T-helper 2 cell (primary cell): ENCODE results near the gene HIBCH.
"Not testable (repeated sequence)": the region's sequence is repeated elsewhere in the genome, so short reads cannot be mapped to it uniquely, and the experiment has no call there.

Source experiments
- DNase-seq, 5 experiments: peaks; one replicate each; pipeline versions ENCODE4 v3.0.0 to v3.0.0-alpha.2; 2012 to 2022

Gene HIBCH

DNA sequence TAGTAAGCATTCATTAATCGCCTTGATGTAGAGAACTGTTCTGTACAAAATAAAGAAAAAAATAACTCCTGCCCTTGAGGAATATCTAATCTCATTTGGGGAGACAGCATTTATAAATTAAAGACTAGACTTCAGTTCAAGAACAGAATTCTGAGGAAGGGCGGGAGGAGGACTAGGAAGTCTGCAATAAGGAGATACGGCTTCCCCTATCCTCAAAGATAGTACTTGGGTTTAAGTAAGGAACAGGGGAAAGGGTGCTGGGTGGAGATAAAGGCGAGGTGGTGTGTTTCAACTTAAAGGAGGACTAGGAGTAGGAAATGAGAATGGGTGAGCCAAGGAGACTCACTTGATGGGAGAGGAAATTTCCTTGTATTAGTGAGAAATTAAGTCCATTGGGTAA is 135.2 kb downstream of the HIBCH start:
- DNase-seq, result no peak

DNA sequence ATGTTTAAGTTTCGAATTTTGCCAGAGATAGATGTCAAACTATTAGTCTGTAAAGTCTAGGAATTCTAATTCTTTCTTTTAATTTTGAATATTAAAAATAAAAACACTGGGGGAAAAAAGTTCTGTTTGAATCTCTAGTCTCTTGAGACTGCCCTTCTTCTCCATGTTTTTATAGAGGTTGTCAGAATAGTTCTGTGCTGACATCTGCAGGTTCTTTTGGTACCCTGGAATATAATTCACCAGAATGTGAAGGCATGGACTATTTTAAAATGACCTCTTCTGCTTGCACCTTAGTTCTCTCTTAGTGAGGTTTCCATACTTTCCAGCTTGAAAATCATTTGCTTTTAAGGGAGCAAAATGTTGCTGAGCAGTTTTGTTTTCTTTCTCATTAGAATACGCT is 136.1 kb downstream of the HIBCH start:
- no peak for DNase-seq

DNA sequence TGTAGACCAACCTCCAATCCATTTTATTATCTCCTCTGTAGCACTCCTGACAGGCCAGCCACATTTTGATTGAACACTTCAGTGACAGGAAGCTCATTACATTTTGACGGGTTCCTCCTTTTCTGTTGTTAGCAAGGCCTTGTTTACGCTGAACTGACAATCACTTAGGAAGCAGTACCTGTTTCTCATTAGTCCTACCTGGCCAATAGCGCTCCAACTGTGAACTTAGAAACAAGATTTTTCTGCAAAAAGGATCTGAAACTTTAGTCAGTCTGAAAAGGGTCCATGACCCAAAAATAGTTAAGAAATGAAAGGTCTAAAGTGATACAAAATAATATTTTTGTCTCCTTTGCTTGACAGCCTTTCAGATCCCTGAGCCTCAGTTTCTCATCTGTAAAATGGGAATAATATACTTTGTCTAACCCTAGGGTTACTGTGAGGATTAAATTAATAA is 137.5 kb downstream of the HIBCH start:
- no peak for DNase-seq

DNA sequence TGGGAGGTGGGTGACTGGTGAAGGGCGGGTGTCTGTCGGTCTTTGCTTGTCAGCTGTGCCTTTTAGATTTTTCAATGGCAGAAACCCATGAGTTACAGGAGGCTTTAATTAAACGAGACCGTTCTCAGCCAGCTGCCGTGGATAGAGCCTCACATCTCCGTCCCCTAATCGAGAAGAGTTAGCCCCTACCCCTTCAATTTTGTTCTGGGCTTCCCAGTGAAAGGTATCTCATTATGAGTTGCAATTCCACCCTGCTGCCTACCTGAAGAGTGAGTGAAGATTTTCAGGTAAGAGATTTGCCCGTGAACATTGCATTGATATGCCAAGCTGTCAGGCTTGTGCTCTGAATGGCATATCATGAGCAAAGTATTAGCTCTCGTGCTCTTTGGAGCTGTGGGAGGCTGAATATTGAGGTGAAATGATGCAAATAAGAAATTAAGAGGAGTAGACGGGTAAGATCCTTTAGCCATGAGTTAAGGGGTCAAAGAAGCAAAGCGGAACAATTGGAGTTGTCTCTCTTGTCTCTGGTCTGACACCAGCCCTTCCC is 138.4 kb downstream of the HIBCH start:
- no peak for DNase-seq

DNA sequence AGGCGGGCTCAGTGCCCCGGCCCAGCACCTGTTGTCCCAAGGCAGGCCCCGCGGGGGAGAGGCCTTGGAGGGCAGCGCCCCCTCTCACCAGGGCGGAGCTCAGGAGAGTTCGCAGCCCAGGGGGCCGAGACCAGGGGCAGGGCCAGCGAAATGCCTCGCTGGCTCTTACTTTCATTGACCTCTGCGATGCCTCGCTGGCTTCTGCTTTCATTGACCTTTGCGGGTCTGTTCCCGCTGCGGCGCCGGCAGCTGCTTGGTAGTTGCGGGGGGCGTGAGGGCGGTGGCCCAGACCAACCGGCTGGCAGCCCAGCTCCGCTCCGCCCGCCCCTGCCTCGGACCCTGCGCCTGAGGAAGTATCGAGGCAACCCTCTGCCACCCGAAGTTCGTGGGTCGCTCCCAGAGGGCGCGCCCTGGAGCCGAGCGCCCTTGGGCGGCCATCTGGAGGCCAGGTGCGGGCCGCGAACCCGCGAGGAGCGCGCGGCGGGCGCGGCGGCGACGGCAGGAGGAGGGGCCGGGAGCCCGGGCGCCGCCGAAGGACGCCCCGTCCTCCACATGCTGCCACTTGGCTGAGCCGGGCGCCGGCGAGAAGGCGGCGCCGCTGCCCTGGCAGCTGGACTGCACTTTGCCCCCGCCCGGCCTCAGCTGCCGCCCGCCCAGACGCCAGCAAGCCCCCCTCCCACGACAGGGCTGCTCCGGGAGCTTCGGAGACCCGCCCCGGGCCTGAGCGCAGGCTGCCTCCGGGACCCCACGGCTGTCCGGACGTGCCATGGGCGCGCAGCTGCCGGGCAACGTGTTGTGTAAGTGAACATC is 139.1 kb downstream of the HIBCH start:
- peak in 1 of 5 experiments; percentile 38 for DNase-seq

DNA sequence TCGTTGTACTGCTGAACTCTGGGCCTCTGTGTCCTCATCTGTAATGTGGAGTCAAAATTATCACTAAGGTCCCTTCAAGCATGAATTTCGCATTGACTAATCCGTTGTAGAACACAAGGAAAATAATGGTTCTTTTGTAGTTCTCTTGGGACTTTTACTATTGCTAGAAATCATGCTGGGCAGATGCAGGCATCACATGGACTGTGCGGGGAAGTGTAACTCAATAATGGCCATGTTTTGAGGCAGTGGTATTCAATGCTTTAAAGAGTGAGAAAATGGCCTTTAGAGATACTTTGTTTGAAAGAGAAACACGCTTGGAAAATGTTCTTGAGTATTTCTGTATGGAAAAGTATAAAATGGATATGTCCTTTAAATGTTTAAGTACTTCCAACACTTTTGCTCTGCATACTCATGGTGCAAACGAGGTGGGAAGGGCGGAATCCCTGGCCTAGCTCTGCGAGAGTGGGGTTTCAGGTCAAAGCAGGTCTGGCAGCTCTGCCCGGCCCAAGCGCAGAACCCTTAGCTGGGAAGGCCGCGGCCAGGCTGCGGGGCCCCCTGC is 139.8 kb downstream of the HIBCH start:
- DNase-seq, result no peak

DNA sequence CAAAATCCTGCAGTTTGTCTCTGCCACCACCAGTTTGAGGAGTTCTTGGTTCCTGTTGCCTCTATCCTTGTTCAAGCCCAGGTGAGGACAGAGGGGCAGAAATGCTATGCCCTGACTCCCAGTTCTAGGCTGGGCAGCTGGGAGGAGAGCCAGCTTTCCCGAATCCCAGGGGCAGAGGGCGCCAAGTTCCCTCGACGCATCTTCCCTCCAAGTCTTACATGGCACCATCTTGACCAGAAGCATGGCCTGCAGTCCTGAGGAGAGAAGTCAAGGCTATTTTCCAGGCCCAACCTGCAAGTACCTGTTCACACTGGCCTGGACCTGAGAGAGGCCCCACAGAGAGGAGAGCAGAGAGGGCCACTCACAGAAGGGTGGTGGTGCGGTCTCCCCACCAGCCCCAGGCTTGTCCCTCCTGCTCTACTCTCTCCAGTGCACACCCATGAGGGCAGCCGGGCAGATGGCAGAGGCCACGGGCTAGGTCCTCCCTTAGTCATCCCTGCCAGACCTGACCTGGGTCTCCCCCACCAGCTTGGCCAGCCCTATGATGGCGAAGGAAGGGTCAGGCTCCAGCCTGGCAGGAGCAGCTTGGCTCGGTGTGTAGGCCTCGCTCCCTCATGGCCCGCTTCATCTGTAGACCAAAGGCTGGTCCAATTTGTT is 141.4 kb downstream of the HIBCH start:
- DNase-seq, result no peak

DNA sequence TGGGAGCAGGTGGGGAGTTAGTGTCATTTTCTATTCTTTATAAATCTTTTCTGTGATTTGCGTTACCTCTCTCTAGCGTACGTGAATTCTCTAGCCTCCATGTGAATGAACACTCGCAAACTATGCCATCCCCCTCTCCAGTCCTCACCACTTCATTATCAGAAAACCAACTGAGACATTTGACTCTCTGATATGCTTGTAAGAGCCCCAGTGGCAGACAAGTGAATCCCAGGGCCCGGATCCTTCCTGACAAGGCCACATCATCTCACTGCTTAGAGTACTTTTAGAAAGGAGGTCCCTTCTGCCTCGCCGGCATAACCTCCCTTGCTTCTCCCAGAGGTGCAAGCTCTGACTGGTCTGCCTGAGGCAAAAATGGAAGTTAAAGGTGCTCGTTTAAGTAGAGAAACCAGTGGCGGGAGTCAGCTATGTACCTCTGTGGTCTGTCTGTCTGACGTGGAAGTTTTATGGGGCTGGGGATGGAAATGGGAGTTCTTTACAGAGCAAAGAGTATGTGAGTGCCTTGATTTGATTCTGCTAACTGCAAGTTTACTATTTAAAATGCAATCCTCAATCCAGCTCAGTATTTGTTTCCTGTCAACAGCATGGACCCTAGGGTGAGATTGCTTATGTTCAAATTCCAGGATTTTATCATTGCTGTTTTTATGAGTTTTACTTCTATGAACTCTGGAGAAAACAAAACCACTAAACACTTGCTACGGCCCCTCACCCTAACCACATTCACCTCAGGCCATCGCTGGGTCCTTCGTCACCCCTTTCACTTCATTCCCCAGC is 142.2 kb downstream of the HIBCH start:
- no peak for DNase-seq

DNA sequence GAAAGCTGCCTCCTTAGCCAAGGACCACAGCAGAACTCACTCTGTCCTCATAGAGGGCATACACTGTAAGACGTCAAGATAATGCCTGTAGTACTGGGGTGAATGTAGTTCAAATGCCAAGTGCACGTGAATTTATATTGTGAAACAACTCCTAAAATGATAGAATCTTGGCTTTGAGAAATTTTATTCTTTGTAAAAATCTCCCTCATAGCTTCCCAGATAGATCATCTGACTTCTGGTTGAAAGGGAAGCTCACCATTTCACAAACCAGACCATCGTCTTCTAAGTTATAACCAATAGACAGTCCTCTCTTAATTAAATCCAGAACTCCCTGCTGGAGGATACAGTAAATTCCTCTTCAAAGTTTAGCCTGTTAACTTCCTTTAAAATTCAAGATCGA is 146.2 kb downstream of the HIBCH start:
- DNase-seq, result no peak

DNA sequence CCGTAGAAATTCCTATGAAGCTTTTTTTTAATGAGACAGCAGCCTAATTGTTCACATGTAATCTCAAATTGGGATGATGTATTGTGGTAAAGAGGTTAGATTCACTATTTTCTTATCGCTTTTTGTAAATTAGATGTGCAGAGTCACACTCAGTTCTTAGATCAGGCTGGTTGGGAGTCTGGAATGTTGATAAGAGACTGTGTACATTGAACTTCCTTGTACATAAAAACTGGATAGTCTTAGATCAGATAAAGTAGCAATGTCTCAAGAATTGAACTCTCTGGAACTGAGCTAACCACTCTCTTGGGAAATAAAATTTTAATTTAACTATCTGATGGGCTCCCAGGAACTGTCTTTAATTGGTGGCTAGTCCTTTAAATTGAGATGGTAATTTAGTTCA is 149.0 kb downstream of the HIBCH start:
- no peak for DNase-seq

DNA sequence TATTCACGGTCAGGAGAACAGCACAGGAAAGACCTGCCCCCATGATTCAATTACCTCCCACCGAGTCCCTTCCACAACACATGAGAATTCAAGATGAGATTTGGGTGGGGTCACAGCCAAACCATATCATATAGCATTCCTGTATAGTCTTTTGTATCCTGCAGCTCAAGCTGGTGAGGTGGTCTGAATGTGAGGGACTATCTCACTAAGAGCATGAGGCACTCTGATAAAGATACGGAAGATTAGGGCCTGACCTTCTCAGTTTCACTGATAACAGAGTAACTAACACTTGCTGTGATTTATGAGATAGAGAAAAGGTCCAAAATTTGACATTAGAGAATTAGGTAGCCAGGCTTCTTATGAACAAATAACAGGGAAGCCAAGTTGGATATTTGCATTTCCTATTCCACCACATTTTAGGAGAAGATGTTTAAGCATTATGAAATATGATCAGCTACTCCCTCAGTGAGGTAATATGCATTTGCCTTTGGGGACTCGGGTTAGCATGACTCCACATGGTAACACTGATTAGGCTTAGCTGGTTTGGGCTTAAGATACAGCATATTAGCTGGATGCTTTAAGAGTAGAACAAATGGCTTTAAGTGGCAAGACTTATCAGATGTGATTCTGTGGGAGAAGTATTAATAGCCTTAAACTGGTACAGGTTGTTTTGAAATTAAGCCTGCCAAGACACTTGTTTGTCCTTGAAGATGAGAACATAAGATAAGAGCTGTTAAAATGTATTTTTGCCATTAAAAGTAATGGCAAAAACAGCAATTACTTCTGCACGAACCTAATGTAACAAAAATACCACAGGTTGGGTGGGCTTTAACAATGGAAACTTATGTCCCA is 150.2 kb downstream of the HIBCH start:
- DNase-seq, result no peak

DNA sequence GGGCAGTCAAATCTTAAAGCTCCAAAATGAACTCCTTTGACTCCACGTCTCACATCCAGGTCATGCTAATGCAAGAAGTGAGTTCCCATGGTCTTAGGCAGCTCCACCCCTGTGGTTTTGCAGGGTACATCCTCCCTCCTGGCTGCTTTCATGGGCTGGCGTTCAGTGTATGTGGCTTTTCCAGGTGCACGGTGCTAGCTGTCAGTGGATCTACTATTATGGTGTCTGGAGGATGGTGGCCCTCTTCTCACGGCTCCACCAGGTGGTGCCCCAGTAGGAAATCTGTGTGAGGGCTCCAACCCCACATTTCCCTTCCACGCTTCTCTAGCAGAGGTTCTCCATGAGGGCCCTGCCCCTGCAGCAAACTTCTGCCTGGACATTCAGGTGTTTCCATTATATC is 151.9 kb downstream of the HIBCH start:
- no peak for DNase-seq

DNA sequence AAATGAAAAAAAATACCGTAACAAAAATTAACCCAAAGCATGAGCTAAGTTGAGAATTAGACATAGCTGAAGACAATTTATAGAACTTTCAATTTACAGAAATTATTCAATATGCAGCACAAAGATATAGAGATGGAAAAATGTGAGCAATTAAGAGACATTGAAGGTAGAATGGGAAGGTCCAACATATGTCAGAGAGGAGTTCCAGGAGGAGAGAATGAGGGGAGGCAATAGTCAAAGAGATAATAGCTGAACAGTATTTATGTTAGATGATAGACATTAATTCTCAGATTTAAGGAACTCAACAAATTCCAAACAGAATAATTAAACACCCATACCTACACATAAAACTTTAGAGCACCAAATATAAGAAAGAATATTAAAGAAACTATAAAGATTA is 154.1 kb downstream of the HIBCH start:
- no peak for DNase-seq

DNA sequence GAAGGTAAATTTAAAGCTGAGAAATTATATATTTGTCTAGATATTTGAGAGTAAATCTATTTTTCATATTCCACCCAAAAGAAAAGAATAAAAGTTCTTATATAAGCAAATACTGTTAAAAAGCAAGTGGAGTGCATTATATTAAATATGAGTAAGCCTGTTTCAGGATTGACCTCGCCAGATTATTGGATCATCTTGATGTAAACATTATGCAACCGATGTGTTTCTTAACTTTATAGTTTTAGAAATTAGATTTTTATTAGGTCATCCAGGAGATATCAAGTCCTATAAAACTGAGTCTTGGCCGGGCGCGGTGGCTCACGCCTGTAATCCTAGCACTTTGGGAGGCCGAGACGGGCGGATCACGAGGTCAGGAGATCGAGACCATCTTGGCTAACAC is 156.8 kb downstream of the HIBCH start:
- no peak for DNase-seq

DNA sequence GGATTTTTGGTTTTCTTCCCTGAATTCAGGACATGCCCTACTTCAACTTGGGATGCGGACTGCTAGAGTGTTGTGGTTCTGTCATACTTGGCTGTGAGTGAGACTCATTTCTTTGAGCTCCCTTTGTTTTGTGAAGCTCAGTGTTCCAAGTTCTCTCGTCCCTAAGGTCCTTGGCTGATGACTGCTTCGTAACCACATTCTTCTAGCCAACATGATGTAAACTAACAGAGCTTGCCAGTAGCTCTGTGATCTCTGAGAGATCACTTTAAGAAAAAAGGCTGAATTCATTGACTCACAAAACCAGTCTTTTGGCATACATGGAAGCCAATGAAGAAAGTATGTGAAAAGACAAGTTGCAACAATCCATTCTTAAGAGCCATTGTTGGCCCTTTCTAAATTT is 160.2 kb downstream of the HIBCH start:
- DNase-seq, result no peak

DNA sequence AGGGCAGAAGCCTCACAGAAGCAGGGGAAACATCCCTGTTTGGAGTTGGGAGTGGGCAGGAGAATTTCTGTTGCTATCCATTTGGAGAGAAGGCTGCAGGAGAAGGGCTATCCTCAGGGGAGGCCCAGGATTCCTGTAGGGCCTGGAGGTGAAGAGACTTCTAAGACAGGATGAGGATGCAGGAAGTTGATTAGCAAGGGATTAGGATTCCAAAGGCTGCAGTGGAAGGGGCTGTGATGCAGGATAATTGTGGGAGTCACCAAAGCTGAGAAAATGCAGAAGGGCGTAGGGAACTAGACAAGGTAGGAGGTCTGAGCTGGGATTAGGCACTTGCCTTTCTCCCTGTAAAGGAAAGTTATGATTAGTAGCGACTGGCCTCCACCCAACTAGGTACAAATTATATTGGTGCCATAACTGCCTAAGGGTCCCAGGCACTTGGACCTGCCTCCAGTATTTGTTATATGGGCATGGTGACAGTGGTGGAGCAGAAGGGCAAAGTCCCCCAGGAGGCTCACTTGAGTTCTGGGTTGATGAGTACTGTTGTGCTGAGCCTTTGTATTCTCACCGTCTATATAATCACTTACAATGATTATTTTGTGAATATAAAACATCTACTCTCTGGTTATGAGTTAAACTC is 160.7 kb downstream of the HIBCH start:
- no peak for DNase-seq

DNA sequence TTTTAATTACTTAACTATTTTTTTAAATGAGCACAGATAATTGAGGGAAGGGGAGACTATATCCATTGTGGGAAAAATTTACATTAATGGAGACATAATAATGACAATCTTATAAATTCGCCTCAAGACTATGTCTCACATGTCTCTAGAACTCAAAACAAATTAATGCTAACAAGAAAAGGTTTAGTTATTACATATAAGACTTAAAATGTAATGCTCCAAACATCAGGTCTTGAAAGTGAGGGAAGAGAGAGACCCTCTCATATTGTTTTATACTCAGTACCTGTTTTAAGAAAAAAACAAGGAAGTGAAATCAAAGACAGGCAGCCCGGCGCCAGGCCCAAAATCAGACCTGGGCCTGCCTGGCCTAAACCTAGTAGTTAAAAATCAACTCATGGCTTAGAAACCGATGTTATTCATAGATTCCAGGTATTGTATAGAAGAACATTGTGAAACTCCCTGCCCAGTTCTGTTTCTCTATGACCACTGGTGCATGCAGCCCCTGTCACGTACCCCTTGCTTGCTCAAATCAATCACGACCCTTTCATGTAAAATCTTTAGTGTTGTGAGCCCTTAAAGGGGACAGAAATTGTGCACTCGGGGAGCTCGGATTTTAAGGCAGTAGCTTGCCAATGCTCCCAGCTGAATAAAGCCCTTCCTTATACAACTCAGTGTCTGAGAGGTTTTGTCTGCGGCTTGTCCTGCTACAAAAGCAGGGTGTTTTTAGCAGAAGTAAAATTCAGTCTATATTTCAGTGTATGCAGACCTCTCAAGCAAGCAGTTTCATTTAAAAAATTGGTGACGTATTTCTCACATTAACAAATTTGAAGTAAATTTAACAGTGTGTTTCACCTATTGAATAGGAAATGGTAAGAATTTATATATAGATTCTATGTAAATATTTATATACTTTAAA is 161.8 kb downstream of the HIBCH start:
- DNase-seq, result not testable (repeated sequence)

DNA sequence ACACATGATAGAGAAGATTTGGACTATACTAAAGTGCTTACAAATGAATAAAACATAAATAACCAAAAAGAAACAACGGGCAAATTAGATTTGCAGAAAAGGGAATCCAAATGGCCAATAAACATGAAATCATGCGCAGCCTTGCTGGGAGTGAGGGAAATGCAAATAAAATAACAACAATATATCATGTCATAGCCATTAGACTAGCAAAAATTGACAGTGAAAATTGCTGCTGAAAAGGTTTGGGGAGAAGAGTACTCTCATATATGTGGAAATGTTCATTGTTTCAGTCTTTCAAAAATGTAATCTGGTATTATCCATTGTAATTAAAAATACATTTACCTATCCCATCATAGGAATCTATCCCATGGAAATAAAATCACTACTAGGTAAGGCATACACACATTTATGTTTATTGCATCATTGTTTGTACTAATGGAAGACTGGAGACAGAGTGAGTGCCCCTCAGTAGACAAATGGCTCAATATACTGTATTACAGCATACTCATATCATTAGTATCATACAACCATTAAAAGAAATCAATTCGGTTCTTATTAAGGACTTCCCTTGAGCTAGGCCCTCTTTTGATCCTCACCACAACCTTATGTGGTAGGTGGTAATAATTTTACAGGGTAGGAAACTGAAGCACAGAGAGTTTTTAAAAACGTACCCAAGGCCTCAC is 163.0 kb downstream of the HIBCH start:
- DNase-seq, result no peak
